GM18868 (cell line): Measurements from ENCODE around the gene STARD7.
"Not testable (repeated sequence)": the region's sequence is repeated elsewhere in the genome, so short reads cannot be mapped to it uniquely, and the experiment has no call there.

Experiments used
- ATAC-seq: cut with Tn5 transposase; IDR thresholded peaks from one replicate; pipeline ENCODE4 v1.9.1; 2021; ENCODE audit warnings: mild to moderate bottlenecking, moderate library complexity; ENCODE audit not compliant: unreplicated experiment

STARD7 gene

DNA sequence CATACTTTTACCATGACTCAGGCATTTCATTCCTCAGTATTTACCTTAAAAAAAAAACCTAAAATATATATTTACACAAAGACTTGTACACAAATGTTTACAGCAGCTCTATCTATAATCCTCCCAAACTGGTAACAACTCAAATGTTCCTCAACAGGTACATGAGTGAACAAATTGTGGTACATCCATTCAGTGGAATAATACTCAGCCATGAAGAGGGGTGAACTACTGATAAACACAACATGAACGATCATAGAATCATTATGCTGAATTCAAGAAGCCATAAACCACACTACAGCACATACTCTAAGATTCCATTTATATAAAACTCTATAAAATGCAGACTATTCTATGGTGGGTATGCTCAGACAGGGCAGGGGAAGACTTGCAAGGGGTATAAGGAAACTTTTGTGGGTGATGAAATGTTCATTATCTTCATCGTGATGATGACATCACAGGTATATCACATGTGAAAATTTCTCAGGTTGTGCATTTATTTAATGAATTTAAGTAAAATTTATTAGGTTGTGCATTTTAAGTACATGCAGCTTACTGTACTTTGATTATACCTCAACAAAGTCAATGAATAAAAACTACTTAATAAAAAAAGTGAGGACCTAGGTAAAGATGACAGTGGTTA lies 38.6 kb downstream of the STARD7 start:
- no peak for ATAC-seq

DNA sequence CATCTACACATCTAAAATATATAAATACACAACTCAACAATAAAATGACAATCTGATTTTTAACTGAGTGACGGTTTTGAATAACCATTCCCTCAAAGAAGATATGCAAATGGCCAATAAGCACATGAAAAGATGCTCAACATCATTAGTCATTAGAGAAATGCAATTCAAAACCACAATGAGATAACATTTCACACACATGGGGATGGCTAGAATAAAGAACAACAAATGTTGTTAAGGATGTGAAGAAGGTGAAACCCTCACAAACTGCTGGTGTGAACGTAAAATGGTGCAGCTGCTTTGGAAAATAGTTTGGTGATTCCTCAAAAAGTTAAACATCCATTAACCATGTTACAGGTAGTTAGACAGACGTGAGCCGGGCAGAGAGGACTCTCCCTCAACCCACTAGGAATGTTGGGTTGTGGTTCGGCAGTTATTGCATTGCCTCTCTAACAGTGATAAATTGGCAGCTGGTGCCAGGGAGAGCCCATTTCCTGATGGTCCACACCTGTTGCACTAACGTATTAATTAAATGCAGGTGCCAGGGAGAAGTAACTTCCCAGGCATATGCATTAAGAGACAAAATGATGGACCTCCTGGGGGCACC lies 41.1 kb downstream of the STARD7 start:
- ATAC-seq, result no peak

DNA sequence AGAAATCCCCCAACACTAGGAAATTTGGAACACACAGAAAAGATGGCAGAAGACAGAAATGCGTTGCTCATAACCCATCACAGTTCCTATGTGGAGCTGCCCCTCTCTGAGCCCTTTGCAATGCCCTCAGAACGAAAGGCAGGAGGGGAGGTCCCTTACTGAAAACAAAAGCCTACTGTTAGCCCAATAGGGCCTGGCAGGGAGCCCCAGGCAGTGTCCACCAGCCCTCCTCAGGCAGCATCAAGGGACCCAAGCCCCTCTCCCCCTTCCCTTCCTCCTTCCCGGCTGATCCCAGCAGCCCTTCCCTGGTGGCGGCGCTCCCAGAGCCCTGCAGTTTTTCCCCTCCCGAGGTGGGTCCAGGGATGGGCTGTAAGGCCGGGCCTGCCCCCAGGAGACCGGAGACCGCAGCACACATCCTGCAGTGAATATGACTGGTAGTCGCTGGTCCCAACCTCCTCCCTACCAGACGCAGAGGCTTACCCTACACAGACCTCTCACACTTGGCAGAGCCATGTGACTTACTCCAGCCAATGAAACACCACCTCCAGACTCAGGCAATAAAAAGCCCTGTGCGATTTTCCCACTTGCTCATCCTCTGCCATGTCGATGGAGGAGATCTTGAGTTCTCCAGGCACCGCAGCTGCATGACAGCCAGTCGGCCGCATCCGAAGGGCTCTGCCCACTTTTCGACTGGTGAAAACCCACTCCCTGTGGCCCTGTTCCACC lies 44.0 kb downstream of the STARD7 start:
- peak; percentile 80 for ATAC-seq

DNA sequence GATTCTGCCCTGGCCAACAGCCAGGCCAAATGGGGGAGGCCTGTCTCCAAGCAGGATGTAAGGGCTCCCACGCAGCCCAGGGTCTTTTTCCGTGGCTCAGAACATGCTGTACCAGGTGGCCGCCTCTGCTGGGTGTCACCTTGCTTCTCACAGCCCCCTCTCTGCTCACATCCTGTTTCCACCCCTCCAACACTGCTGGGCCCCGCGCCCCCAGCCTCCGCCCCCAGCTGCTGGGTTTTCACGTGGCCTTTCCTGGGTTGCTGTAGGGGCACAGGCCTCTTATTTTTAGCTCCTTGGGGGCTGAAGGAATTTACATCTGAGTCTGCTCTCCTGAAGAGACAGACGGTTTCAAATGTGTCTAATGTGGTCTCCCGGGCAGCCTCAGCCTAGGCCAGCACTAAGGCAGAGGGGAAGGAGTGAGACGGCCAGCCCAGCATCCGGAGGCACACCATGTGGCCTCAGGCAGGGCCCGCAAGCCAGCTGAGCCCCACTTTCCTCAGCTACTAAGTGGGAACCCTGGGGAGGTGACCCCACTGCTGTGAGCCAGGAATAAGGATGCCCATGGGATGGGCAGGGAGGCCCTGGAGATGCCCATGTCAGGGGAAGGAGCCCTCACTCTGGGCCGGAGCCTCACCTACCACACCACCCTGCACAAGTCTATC lies 44.7 kb downstream of the STARD7 start:
- peak; percentile 62 for ATAC-seq

DNA sequence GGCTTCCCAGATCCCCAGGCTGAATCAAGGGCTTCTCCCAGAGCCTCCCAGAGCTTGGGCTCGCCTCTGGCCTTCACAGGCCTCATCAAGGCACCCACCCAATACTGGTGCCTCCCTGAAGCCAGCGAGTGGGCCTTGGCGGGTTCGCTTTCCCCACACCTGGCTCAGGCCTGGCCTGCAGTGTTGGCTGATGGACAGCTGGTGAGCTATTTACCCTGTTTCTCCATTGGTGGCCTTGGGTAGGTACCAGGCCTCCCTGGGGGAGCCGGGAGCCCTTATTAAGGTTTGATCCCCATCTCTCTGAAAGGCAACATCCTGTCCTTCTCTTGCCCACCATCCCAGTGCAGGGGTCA lies 45.2 kb downstream of the STARD7 start:
- ATAC-seq, result no peak

DNA sequence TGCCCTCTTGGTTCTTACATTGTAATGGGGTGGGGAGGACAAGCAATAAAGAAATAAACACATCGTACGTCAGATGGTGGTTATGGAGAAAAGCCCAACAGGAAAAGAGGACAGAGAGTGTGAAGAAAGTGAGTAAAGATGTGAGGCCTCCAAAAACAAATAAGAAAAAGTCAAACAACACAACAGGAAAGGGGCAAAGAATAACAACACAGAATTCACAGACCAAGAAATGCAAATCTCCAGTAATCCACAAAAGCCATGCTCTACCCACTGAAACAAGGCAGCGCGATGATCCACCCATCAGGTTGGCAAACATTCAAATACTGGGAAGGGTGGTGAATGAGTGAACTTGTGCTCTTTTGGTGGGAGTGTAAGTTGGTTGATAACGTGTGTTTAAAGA lies 46.7 kb downstream of the STARD7 start:
- no peak for ATAC-seq

DNA sequence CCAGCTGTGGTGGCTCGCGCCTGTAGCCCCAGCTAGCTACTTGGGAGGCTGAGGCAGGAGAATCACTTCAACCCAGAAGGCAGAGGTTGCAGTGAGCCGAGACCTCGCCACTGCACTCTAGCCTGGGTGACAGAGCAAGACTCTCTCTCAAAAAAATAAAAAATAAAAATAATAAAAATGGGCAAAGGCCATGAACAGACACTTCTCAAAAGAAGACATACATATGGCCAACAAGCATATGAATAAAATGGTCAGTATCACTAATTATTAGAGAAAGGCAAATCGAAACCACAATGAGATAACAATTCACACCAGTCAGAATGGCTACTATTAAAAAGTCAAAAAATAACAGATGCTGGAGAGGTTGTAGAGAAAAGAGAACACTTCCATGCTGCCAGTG lies 48.3 kb downstream of the STARD7 start:
- ATAC-seq, result not testable (repeated sequence)

DNA sequence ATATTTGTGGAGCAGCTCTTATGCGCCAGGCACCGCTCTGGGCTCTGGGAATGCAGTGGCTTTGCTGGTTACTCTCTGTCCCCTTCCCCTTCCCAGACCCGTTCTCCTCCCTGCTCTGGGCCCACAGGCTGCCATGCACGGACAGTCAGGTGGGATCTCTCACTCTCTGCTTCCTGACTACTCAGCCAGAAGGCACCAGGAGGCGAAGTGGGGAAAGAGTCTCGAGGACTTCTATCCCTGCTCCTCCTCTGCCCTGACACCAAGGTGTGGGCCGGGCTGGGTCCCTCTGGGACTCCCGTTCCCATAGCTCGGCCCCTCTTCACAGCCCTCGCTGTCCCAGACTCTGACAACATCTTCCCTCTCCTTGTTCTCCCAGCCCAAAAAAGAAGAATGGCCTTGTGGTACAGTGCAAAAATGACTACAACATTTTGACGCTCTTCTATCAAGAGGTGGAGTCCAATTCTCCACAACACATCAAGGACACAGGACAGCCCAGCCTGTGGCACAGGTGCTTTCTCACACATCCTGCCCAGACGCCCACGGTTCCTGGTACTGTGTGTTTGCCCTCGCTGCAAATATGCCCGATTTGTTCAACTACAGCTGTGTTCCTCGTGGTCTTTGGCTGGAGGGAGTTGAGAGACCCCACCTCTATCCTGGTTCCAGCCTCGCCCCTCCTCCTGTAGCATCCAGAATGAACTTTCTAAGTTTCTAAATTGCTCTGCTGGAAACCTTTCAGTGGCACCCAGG lies 49.4 kb downstream of the STARD7 start:
- no peak for ATAC-seq

DNA sequence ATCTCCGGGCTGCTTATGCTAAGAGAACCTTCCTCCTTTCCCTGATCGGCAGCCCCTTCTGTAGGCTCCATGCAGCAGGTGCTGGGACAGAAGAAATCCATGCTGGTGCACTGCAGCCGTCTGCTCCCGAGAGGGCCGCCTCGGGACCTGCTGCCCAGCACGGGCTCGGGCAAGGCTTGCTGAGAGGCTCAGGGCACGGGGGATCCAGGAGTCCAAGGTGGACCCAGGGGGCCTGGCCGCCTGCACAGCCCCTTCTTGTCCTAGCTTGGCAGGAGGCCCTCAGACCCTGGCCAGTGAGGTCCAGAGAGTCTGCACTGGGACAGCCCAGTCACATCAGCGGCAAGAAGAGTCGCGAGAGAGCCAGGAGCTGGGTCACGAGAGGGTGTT lies 50.1 kb downstream of the STARD7 start:
- ATAC-seq, result no peak

DNA sequence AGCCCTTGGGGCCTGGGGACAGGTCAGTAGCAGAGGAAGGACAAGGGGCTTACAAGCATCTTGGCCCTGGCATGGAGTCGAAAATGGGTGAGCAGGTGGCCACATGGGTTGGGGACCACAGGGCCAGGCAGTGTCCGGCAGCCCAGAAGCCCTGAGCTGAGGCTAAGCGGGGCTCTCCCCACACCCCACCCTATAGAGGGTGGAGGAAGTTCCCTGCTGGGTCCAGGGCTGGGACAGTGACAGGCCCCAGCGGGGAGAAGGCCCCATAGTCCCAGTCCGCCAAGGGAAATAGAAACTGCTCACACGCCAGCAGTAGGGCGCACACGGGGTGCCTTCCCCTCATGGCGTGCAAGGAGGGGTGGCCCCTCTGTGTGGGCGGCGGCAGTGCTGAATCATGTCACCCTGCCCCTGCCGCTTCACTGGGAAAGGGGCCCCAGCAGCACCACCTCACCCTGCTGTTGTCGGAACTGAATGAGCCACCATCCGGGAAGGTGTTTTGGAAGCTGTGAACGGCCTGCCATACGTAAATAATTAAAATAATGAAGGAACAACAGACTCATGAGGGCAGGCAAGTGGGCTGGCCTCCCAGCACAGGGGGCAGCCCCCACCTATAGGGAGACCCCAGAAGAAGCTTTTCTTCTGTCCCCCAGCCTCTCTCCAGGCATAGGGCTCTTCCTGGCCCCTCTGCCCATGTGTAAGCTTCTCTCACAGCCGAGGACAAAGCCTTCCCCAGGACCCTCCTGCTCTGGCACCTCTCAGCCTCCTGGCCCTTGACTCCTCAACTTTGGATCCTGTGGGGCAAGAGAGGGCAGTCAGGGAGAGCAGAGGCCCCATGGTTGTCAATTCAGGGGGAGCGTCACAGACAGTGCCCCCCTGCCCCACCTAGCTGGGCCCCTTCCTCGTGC lies 50.7 kb downstream of the STARD7 start:
- peak; percentile 71 for ATAC-seq

DNA sequence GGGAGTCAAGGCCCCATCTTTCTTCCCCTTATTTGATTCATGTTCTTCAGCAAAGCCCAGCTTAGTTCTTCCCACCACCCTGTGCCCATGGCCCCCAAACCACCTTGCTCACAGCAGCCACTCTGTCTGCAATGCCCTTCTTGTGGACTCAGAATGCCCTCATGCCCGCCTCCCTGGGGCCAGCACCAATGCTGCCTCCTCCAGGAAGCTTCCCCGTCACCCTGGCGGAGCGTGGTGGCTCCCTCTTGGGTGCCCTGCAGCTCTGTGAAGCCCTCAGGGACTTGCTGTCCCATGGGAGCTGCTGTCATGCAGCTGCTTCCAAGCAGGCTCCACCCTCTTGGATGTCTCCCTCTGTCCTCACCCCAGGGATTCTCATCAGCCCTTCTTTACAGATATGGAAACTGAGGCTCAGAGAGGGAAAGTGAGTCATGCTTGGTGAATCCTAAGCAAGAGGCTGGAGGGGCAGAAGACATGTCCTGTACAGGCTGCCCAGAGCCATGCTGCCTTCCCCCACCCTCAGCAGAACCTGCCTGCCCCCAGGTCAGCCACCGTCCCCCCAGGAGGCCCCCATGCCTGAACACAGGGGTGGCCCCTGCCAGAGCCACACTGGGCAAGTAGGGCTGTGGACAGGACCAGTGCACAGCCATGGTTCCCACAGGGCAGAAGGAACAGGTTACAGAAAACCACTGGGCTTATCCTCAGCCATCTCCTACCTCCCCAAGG lies 51.5 kb downstream of the STARD7 start:
- ATAC-seq, result peak; percentile 31

DNA sequence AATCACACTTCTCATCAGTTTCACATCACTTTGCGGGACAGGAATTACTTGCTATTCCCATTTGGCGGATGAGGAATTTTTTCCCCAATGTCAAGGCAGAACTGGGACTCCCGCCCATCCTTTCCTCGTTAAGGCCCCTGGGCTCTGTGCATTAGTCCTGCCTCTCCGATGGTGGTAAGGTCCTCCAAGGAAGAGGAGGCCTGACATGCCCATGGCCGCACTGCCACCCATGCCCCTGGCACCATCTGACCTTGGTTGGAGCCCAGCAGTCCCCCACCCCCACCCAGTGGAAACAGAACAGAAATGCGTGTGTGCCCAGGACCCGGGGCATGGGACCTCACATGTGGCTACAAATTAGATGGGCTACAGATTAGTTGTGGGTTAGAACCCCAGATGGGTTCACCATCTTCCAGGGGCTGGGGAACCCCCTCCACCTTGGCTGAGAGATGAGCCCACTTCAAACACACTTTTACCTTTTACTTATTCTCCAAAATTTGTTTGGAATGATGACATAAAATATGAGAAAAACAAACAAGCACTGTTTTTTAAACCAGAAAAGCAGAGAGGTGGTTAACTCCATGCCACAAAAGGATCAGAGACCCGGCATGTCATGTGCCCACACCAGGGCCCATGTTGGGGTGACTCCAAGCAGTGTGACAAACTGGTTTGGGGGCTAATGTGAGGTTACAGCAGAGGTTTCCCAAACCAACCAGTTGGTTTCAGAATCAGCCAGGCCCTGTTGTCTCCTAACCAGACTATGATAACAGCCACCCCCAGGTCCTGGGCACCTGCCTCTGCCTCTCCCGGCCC lies 52.4 kb downstream of the STARD7 start:
- ATAC-seq, result no peak

DNA sequence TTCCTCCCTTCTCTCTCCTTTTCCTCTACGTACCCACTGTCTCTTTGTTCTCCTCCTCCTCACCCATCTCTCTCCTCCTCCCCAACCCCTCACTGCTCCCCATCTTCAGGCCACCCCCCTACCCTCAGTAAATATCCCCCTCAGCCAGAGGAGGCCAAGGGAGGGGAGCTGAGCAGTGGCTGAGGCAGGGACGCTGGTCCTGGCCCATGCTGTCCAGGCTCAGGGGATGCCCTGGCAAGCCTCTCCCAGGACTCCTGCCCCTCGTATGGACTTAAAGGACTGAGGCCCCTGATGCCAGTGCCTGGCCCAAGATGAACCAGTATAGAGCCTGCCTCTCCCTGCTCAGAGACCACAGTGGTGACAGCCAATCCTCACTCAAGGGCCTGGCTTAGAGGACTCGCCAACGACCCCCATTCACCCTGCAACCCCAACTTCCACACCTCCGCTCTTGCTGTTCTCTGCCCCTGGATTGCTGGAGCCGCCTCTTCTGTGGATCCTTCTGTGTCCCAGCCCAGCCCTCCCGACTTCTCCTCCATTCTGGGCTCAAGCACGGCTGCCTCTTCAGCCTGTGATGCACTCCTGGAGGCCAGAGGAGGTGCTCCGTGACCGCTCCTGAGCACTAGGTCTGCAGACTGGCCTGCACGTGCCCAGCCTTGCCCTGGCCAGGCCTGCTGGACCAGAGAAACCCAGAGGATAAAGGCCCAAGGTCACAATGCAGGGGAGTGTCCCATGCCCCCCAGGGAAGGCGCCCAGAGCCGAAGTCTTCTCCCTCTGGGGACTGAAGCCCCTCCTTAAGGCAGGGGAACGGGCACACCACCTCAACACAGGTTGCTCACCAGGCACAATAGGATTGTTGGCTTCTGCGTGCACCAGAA lies 53.9 kb downstream of the STARD7 start:
- ATAC-seq, result no peak

DNA sequence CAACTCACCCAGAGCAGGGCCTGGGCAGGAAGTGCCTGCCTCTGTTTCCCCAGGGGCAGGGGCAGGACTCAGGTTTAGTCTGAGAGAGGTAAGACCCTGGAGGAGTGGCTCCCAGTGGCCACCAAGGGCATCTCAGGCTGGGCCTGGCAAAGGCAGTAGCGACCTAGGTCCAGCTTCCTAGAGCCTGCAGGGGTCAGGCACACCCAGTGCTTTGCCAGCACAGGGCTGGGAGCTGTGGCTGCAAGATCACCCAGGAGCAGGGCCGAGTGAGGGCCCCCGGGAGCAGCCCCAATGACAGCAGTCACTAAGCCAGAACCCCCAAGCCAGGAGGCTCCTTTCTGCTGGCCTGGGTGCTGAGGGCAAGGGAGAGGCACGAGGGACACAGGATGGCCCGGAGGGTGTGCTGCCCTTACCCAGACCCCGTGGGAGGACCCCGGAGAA lies 54.6 kb downstream of the STARD7 start:
- no peak for ATAC-seq

DNA sequence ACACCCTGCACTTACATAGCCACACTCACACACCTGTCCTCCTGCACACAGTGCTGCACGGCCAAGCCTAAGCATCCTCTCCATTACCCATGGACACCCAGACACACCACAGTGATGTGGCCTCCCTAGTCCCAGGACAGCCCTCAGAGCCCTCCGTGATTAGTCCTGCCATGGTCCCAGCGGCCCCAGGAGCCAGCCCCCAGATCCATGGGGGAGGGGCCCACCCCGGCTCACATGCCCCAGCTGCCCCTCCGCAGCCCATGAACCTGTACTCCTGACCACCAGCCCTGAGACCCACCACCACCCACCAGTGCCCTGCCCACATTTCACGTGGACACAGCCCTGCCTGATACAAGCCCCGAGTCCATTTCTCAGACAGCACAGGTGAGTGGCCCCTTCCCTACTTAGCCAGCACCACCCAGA lies 55.3 kb downstream of the STARD7 start:
- no peak for ATAC-seq

DNA sequence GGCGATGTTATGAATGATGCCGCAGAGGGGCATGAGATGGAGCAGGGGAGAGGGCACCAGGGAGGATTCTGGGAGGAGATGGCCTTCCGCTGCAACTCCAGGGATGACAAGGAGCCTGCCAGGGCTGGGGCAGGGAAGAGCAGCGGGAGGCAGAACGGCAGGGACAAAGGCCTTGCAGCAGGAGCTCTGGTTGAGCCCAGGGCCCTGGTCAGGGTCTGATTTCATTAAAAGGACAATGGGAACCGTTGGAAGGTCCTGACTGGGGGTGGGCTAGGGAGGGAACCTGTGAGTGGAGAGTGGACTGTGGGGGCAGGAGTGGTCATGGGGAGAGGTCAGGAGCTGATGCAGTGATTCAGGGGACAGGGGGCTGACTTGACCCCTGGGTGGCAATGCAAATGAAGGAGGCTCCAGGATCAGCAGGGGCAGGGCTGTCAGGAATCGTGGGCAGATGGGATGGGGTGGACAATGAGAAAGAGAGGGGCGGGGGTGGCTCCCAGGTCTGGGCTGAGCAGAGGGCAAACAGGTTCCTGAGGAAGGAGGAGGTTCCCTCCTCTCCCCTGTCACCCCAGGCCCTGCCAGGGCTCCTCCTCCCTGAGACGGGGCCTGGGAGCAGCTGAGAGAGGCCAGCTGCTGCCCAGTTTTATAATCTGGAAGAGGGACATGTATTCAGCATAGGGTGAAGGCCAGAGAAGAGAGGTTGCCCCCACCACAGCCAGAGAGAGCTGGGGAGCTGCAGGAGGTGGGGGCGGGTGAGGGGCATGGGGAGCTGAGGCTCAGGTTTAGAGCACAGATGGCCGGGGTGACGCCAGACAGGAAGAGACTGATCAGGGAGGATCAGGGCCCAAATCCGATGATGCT lies 56.1 kb downstream of the STARD7 start:
- ATAC-seq, result no peak
